Muscle of leg (tissue), 11 donors: ENCODE results near the gene UMAD1. TPM values are rescaled to one million over a fixed set of nuclear protein-coding genes. Genes with fewer than 3 reads are reported as not detected.

ENCODE experiments used
- DNase-seq: peaks from one replicate; pipeline ENCODE4 v3.0.0; 2013
- H3K27ac ChIP-seq: one replicate; pipeline ENCODE4 v1.5.1; 2013; ENCODE audit warnings: mild to moderate bottlenecking, low read length, control low read depth
- H3K27me3 ChIP-seq: one replicate; pipeline ENCODE4 v1.6.1; 2013; ENCODE audit warnings: low read length; ENCODE audit not compliant: control insufficient read depth, insufficient read depth
- H3K36me3 ChIP-seq: one replicate; pipeline ENCODE4 v1.6.1; 2013; ENCODE audit warnings: low read length; ENCODE audit not compliant: control insufficient read depth, insufficient read depth
- H3K4me1 ChIP-seq: one replicate; pipeline ENCODE4 v1.6.1; 2013; ENCODE audit warnings: low read length; ENCODE audit not compliant: control insufficient read depth, insufficient read depth
- H3K4me3 ChIP-seq: one replicate; pipeline ENCODE4 v1.5.1; 2013; ENCODE audit warnings: low read length, control low read depth
- H3K9me3 ChIP-seq: replicated peaks from 2 replicates; pipeline ENCODE4 v1.6.1; 2013; ENCODE audit warnings: low read depth, low read length; ENCODE audit not compliant: control insufficient read depth
- WGBS: methylation state at CpG from one replicate; pipeline ENCODE4 v1.1.5; 2013; ENCODE audit warnings: missing lambda C conversion rate; ENCODE audit not compliant: insufficient coverage; 5-methylcytosine and 5-hydroxymethylcytosine counted together
- polyA plus RNA-seq, 8 donors: library from polyadenylated mRNA; unstranded; fragments of 120-200 nt; gene quantifications; one replicate each; pipeline versions ENCODE4 v1.2.1 to v1.2.3, GENCODE V29; 2013; ENCODE audit warnings: inconsistent platforms in 1 of 8, low replicate concordance in 1 of 8; ENCODE audit not compliant: insufficient read length in 8 of 8, insufficient read depth in 1 of 8
- total RNA-seq: library from RNA; stranded (reverse); fragments of 120-200 nt; gene quantifications from one replicate; pipeline ENCODE4 v1.2.4, GENCODE V29; 2013

Gene UMAD1
- total and polyA plus RNA-seq, 9 donors: 7.4 to 11.8 (median 9.1) TPM

DNA sequence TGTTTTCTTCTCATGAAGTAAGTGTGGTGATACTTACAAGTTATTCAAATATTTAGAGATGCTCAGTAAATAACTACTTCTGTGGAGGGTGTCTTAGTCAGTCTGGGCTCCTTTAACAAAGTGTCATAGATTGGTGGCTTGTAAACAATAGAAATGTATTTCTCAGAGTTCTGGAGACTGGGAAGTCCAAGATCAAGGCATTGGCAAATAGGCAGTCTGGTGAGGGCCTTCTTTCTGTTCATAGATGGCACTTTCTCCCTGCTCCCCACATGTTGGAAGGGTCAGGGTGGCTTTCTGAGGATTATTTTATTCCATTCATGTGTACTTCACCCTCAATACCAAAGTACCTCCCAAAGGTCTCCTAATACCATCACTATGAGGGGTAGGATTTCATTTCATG, 59.4 kb downstream of the UMAD1 start:
- H3K27ac ChIP-seq: no peak overlapping the region
- no peaks in the 10 kb centered on the region for H3K36me3 ChIP-seq
- H3K27me3 ChIP-seq: no peaks in the 10 kb centered on the region
- H3K4me1 ChIP-seq: peaks cover 9% of the 10 kb centered on the region
- H3K9me3 ChIP-seq: no peaks in the 10 kb centered on the region
- no peak for DNase-seq
- no peak overlapping the region for H3K4me3 ChIP-seq

DNA sequence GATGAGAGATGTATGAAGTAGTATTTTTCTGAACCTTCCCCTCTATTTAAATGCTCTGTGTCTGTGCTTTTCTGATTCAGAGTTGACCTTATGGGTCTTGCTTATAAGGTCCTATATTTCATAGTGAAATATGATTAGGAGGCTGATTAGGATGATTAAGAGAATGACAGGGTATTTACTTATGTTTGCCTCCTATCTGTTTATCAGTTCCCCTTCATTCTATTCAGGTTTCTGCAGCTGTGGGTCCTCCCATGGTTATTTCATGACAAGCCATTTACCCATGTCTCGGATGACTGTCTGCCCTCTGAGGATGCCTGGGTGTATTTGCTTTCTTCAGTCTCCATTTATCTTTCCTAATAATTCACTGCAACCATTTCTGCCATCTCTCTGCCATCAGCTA, 61.0 kb downstream of the UMAD1 start:
- no peak overlapping the region for H3K27ac ChIP-seq

DNA sequence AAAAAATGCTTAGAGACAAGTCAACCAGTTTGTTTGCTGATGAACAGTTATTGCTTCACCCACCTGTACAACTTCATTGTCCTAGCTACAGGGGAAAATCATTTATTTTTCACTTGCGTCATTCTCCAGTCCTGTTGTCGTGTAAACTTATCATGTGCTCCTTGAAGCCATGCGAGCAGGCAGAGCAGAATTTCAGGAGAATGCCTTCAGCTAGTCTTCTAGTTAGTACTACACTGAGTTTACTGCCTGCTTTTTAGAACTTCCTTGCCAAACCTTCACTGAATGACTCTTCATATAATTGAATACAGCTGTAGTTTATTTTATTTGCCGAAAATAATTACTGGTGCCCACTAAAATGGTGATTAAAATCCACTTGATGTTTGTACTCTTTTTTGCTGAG, 62.3 kb downstream of the UMAD1 start:
- DNase-seq: no peak
- H3K27me3 ChIP-seq: no peaks in the 10 kb centered on the region
- H3K4me3 ChIP-seq: no peak overlapping the region
- H3K36me3 ChIP-seq: no peaks in the 10 kb centered on the region
- WGBS: 78% methylated on average over 3 of the region's 4 CpGs
- peaks cover 3% of the 10 kb centered on the region for H3K4me1 ChIP-seq
- no peaks in the 10 kb centered on the region for H3K9me3 ChIP-seq
- no peak overlapping the region for H3K27ac ChIP-seq

More for the DNA sequence above, 61.0 kb downstream of the UMAD1 start:
- Histone ChIP-seq H3K9me3 (no peaks in the 10 kb centered on the region), H3K4me3 (no peak overlapping the region), H3K36me3 (no peaks in the 10 kb centered on the region), H3K27me3 (no peaks in the 10 kb centered on the region), H3K4me1 (peaks cover 6% of the 10 kb centered on the region)
- 100% methylated on average over 1 of the region's 1 CpG for WGBS
- no peak for DNase-seq

DNA sequence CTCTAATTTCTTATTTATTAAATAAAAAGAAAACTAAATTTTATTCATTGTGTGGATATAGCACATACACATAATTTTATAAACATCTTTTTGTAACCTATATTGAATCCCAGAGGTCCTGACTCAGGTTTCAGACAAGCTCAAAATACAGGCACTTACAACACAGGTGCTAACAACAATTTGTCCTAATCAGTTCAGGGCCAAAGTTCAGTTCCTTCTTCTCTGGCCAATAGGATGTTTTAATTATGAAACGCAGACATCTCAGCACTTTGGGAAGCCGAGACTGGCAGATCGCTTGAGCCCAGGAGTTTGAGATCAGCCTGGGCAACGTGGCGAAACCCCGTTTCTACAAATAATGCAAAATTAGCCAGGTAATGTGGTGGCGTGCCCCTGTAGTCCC, 62.9 kb downstream of the UMAD1 start:
- Histone ChIP-seq H3K36me3 (no peaks in the 10 kb centered on the region), H3K9me3 (no peaks in the 10 kb centered on the region), H3K27ac (no peak overlapping the region), H3K27me3 (no peaks in the 10 kb centered on the region), H3K4me3 (no peak overlapping the region), H3K4me1 (peaks cover 3% of the 10 kb centered on the region)
- no peak for DNase-seq
- 93% methylated on average over 7 of the region's 7 CpGs for WGBS

DNA sequence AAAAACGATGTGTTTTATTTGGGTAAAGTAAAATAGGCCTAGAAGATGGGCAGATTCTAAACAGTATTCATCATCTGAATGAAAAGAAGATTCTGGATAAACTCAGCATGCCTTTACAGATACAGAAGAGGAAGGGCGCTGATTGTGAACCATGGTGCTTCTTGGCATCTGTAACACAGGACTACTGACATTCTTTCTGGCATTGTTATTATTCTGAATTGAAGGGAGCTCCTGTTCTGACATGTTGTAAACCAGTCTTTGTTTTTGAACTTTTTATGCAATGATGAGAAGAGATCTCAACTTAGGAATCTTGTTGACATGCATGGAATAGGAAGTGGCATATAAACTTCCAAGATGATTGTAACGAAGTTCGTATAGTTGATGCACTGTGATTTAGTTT, 64.3 kb downstream of the UMAD1 start:
- 100% methylated on average over 1 of the region's 4 CpGs for WGBS
- Histone ChIP-seq H3K9me3 (no peaks in the 10 kb centered on the region), H3K4me1 (no peaks in the 10 kb centered on the region), H3K27ac (no peak overlapping the region), H3K4me3 (no peak overlapping the region), H3K27me3 (no peaks in the 10 kb centered on the region), H3K36me3 (no peaks in the 10 kb centered on the region)
- DNase-seq: no peak

DNA sequence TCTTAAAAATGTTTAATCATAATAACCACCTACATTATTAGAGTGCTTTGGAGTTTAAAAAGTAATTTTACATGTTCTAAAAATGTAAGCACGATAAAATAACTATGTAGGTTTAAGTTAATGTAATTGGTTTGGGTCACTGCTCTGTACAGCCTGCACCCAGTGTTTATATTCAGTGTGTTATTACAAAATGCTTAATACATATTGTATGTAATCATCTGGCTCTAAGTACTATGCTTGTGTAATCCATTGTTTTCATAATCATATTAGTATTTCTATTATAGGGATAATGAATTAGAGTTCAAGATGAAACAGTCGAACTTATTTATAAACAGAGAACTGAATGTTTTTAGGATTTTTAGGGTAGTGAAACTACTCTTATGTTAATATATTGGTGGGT, 64.8 kb downstream of the UMAD1 start:
- Histone ChIP-seq H3K4me3 (no peak overlapping the region), H3K27me3 (no peaks in the 10 kb centered on the region), H3K4me1 (no peaks in the 10 kb centered on the region), H3K36me3 (no peaks in the 10 kb centered on the region), H3K27ac (no peak overlapping the region), H3K9me3 (no peaks in the 10 kb centered on the region)
- DNase-seq: no peak
- no CpG with 5 or more reads among the region's 2 CpGs for WGBS

DNA sequence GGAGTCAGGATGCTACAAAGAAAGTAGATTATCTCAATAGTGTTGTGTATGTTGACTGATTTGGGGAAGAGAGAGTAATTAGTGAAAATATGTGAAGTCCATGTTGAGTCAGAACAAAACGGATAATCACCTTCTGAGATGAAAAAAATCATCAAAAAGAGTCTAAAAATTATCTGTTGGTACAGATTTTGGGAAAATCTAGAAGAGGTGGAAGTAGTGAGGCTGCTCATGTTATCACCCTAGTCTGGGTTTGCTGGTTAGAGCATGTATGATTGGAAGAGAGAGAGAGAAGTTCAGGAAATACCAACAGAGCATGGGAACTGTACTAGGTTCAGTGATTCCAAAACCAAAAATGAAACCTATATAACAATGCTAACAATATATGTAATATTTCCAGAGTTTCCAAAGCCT, 65.6 kb downstream of the UMAD1 start:
- no peak overlapping the region for H3K27ac ChIP-seq
- H3K27me3 ChIP-seq: no peaks in the 10 kb centered on the region
- H3K9me3 ChIP-seq: no peaks in the 10 kb centered on the region
- H3K4me3 ChIP-seq: no peak overlapping the region
- no peaks in the 10 kb centered on the region for H3K4me1 ChIP-seq
- WGBS: no CpG with 5 or more reads among the region's 1 CpG
- H3K36me3 ChIP-seq: no peaks in the 10 kb centered on the region
- no peak for DNase-seq

DNA sequence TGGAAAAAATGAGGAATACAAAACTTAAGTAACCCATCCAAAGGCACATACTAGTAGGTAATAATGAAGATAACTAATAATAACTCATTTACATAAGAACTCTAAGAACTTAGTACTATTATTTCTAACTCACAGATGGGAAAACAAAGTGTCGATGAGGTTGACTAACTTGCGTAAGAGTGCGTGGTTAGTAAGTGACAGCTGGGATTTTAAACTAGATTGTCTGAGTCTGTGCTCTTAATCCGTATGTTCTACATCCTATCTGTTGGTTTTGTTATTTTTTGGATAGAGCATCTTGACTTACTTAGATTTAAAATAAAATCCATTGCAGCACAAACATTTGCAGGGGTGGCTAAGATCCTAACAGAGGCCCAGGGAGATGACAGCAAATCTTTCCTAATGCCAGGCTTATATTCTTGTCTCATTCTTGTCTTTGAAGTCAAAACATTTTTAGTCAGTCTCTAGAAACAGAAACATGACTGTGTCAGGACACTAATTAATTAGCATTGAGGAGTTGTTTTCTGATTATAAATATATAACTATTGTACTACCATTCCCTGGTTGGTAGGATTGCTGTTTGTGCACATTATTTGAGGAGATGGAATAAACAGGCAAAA, 66.1 kb downstream of the UMAD1 start:
- Histone ChIP-seq H3K27ac (no peak overlapping the region), H3K27me3 (no peaks in the 10 kb centered on the region), H3K4me3 (no peak overlapping the region), H3K36me3 (no peaks in the 10 kb centered on the region), H3K4me1 (no peaks in the 10 kb centered on the region), H3K9me3 (no peaks in the 10 kb centered on the region)
- DNase-seq: no peak
- WGBS: no CpG with 5 or more reads among the region's 4 CpGs

DNA sequence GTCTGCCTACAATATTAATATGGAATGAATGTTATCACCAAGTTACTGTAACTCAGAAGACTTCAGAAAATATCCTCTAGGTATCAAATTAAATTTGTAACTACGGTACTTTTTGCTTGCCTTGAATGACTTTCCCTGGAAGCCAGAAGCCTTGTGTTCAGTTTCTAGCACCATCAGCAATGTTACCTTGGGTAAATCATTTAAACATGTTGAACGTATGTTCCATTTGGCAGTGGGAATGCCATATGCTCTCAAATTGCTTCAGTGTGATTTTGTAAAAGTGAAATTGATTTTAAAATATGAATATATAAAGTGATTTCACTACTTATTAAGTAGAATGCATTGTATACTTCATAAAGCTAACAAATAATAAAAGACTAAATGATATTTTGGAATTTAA, 66.7 kb downstream of the UMAD1 start:
- H3K27ac ChIP-seq: no peak overlapping the region
- no peaks in the 10 kb centered on the region for H3K4me1 ChIP-seq
- H3K4me3 ChIP-seq: no peak overlapping the region
- H3K9me3 ChIP-seq: no peaks in the 10 kb centered on the region
- no CpG with 5 or more reads among the region's 2 CpGs for WGBS
- peak; percentile 43 for DNase-seq
- H3K27me3 ChIP-seq: no peaks in the 10 kb centered on the region
- H3K36me3 ChIP-seq: no peaks in the 10 kb centered on the region

DNA sequence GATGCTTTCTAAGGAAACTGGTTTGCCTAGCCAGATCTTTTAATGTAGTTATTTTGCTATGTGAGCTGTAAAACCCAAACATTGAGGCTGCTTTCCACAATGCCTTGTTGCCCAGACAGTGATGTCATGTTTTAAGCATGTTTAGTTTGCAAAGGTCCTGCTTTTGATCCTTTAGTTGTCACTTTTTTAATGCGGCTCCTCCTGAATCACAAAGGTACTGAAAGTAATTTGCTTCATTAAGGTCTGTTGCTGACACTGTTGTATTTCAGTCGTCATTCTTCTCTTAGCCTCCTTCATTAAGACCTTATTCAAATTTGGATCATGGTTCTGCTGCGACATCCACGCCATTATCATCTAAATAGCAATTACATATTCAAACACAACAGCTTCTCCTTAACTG, 67.3 kb downstream of the UMAD1 start:
- 50% methylated on average over 1 of the region's 4 CpGs for WGBS
- H3K4me1 ChIP-seq: no peaks in the 10 kb centered on the region
- H3K27me3 ChIP-seq: no peaks in the 10 kb centered on the region

DNA sequence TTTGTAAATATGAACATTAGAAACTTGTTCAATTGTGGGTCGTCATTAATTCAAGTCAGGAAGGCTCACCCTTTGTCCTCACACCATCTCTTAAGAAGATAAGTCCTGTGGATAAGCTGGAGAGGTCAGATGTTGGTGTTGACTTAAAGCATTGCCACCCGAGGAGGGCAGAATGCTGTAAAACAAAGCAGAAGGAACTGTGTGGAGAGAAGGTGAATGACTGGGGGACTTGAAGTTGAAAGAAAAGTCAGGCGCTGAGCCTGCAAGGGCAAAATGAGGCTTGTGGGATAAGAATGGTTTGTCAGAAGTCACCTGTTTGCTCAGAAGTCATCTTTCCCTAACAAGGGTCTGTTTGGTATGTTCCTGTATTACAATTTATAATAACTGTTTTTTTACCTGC, 68.7 kb downstream of the UMAD1 start:
- no CpG with 5 or more reads among the region's 3 CpGs for WGBS
- Histone ChIP-seq H3K9me3 (no peaks in the 10 kb centered on the region), H3K27me3 (no peaks in the 10 kb centered on the region)

More for the DNA sequence above, 67.3 kb downstream of the UMAD1 start:
- peak; percentile 62 for DNase-seq
- Histone ChIP-seq H3K9me3 (no peaks in the 10 kb centered on the region), H3K27ac (no peak overlapping the region), H3K36me3 (no peaks in the 10 kb centered on the region), H3K4me3 (no peak overlapping the region)

More for the DNA sequence above, 68.7 kb downstream of the UMAD1 start:
- Histone ChIP-seq H3K27ac (no peak overlapping the region), H3K4me1 (no peaks in the 10 kb centered on the region), H3K4me3 (no peak overlapping the region), H3K36me3 (no peaks in the 10 kb centered on the region)
- DNase-seq: no peak
